GM10847 (cell line): ENCODE measurements around the gene PIGL.

ENCODE experiments used
- POLR2A ChIP-seq: IDR thresholded peaks from 2 replicates; pipeline ENCODE4 v1.6.1; 2011; ENCODE audit not compliant: insufficient read length; ENCODE audit errors: extremely low read depth

The PIGL gene

GRCh38 chr17:16358394-16358793, 141.4 kb downstream of the PIGL start:
- TF ChIP-seq POLR2A, result no peak

GRCh38 chr17:16361874-16362273, 144.9 kb downstream of the PIGL start:
- TF ChIP-seq POLR2A, result no peak

GRCh38 chr17:16363749-16364536, 146.9 kb downstream of the PIGL start:
- no peak for TF ChIP-seq POLR2A

- TF ChIP-seq POLR2A, result no peak
These were observed 147.6 kb downstream of the PIGL start for GRCh38 chr17:16364625-16365024.

- TF ChIP-seq POLR2A, result no peak
These were observed 154.7 kb downstream of the PIGL start for GRCh38 chr17:16371742-16372141.

GRCh38 chr17:16374146-16374938, 157.3 kb downstream of the PIGL start:
- TF ChIP-seq POLR2A, result no peak
